OCI-LY3 (cell line): ENCODE results near the gene ZNF277.

ENCODE experiments used
- CTCF ChIP-seq: fragments of 200-600, 300-600 bp; sonication (generic); IDR thresholded peaks from 2 replicates; pipeline ENCODE4 v1.5.1; 2014; ENCODE audit warnings: antibody characterized with exemption, low read length, low read depth
- EZH2phosphoT487 ChIP-seq: fragments of 200-600 bp; shearing (Covaris generic); IDR thresholded peaks from 2 replicates; pipeline ENCODE4 v1.6.1; 2018; ENCODE audit warnings: antibody characterized with exemption, mixed run types, low read depth

GRCh38 chr7:112262855-112263487 lies 56.5 kb downstream of the ZNF277 start:
- TF ChIP-seq CTCF (no peak), EZH2phosphoT487 (no peak)
